Amygdala (tissue), 56 donors: ENCODE results near the gene DTX1.

Source experiments
- DNase-seq, 56 donors: peaks; one replicate each; lab custom pipeline; 2025; lab: John Stamatoyannopoulos, UW

Gene DTX1

GRCh38 chr12:113092607-113093408 is 36.3 kb downstream of the DTX1 start:
- peak in 2 of 56 donors; percentile 10 to 22 for DNase-seq

GRCh38 chr12:113093409-113094101 is 37.0 kb downstream of the DTX1 start:
- peak in 2 of 56 donors; percentile 13 to 24 for DNase-seq

- no peak for DNase-seq
These were observed 38.2 kb downstream of the DTX1 start for GRCh38 chr12:113094738-113095137.

GRCh38 chr12:113095405-113095804 is 38.9 kb downstream of the DTX1 start:
- DNase-seq = no peak

- peak in 2 of 56 donors; percentile 37 to 41 for DNase-seq
These were observed 40.3 kb downstream of the DTX1 start for GRCh38 chr12:113096675-113097461.

- peak in 55 of 56 donors; percentile 47 to 94 (median 82) for DNase-seq
These were observed 41.3 kb downstream of the DTX1 start for GRCh38 chr12:113097716-113098440.

- peak in 55 of 56 donors; percentile 13 to 90 (median 73) for DNase-seq
These were observed 42.0 kb downstream of the DTX1 start for GRCh38 chr12:113098441-113099028.

- no peak for DNase-seq
These were observed 42.8 kb downstream of the DTX1 start for GRCh38 chr12:113099364-113099763.

GRCh38 chr12:113099764-113100163 is 43.2 kb downstream of the DTX1 start:
- no peak for DNase-seq

- DNase-seq = peak in 3 of 56 donors; percentile 17 to 45 (median 26)
These were observed 45.2 kb downstream of the DTX1 start for GRCh38 chr12:113101751-113102150.

- DNase-seq = no peak
These were observed 46.3 kb downstream of the DTX1 start for GRCh38 chr12:113102811-113103210.

GRCh38 chr12:113103756-113104450 is 47.4 kb downstream of the DTX1 start:
- peak in 7 of 56 donors; percentile 11 to 43 (median 22) for DNase-seq

GRCh38 chr12:113104953-113105510 is 48.5 kb downstream of the DTX1 start:
- no peak for DNase-seq

GRCh38 chr12:113105606-113106271 is 49.2 kb downstream of the DTX1 start:
- DNase-seq = no peak

GRCh38 chr12:113106361-113106760 is 49.8 kb downstream of the DTX1 start:
- DNase-seq = no peak

- DNase-seq = no peak
These were observed 51.8 kb downstream of the DTX1 start for GRCh38 chr12:113108308-113108707.

- DNase-seq = peak in 1 of 56 donors; percentile 14
These were observed 52.8 kb downstream of the DTX1 start for GRCh38 chr12:113109360-113109759.

GRCh38 chr12:113109872-113110599 is 53.5 kb downstream of the DTX1 start:
- no peak for DNase-seq
